H1 (cell line): ENCODE measurements around the gene GSE1. TPM values are rescaled to one million over a fixed set of nuclear protein-coding genes. Genes with fewer than 3 reads are reported as not detected.

Experiments
- CBX5 ChIP-seq: fragments of 300-800, 300-1000 bp; sonication (generic); IDR thresholded peaks from 2 replicates; pipeline ENCODE4 v1.7.1; 2016; ENCODE audit warnings: antibody characterized with exemption, low read length, low read depth
- CEBPB ChIP-seq: IDR thresholded peaks from 2 replicates; pipeline ENCODE4 v1.6.1; 2012; ENCODE audit warnings: low read depth, low read length
- GABPA ChIP-seq: IDR thresholded peaks from 2 replicates; pipeline ENCODE4 v1.6.1; 2011; ENCODE audit warnings: mild to moderate bottlenecking, low read length, moderate library complexity, borderline replicate concordance; ENCODE audit not compliant: insufficient read depth
- JUN ChIP-seq: IDR thresholded peaks from 2 replicates; pipeline ENCODE4 v1.6.1; 2011; ENCODE audit warnings: low read depth, mild to moderate bottlenecking, improper control_type of control experiment, low read length
- JUND ChIP-seq: IDR thresholded peaks from 2 replicates; pipeline ENCODE4 v1.6.1; 2011; ENCODE audit warnings: mild to moderate bottlenecking, improper control_type of control experiment, low read length
- KDM4A ChIP-seq: IDR thresholded peaks from one replicate; pipeline ENCODE4 v1.7.1; 2012; ENCODE audit warnings: low read depth, mild to moderate bottlenecking, moderate library complexity, low read length, inconsistent platforms; ENCODE audit not compliant: severe bottlenecking
- NANOG ChIP-seq: IDR thresholded peaks from 2 replicates; pipeline ENCODE4 v1.6.1; 2011; ENCODE audit warnings: low read length, low read depth, mild to moderate bottlenecking, inconsistent platforms; ENCODE audit not compliant: insufficient read depth, poor library complexity, severe bottlenecking
- ZNF274 ChIP-seq: IDR thresholded peaks from 2 replicates; pipeline ENCODE4 v1.7.0; 2012; ENCODE audit warnings: low read length, borderline replicate concordance; ENCODE audit errors: extremely low read depth
- polyA plus RNA-seq, 7 experiments: library from polyadenylated mRNA; depleted of rRNA in 3 of 7; stranded (reverse) in 5 of 7; unstranded in 2 of 7; fragments of >200 nt in 5 of 7; fragments of 200-250 nt in 2 of 7; gene quantifications; 1 replicate in 5 of 7; 2 replicates in 1 of 7; 4 replicates in 1 of 7; pipeline versions ENCODE4 v1.2.1 to v1.2.3, GENCODE V29; 2011 to 2013; ENCODE audit warnings: missing spikeins in 2 of 7, mixed read lengths in 2 of 7
- total RNA-seq: library from RNA; stranded (reverse); fragmentation: NEBNext Ultra II Directional; extraction: Animal tissue kit (Norgen Biotek cat#: 25700); gene quantifications from 2 replicates; pipeline ENCODE4 v1.2.1, GENCODE V29; 2021

Gene GSE1
- total and polyA plus RNA-seq, 2 of the 8 experiments (the other 6 are each of a cell fraction or from before 2014, with no cell fraction given) = 26.0 to 65.6 TPM

- no peak for TF ChIP-seq NANOG
- TF ChIP-seq GABPA = no peak
- TF ChIP-seq CEBPB = no peak
- TF ChIP-seq KDM4A = no peak
- no peak for TF ChIP-seq ZNF274
- no peak for TF ChIP-seq JUND
- TF ChIP-seq JUN = no peak
- no peak for TF ChIP-seq CBX5
Measured at GRCh38 chr16:85708338-85708737, 95.2 kb downstream of the GSE1 start (continued).
